GM23248 (cell line): ENCODE results near the gene TIGD1. TPM values are rescaled to one million over a fixed set of nuclear protein-coding genes. Genes with fewer than 3 reads are reported as not detected.
"Not testable (repeated sequence)": the region's sequence is repeated elsewhere in the genome, so short reads cannot be mapped to it uniquely, and the experiment has no call there.

ENCODE experiments used
- DNase-seq: peaks from one replicate; pipeline ENCODE4 v3.0.0-alpha.2; 2015
- H2AFZ ChIP-seq: fragments of 200-600 bp; sonication (generic); 2 replicates; pipeline ENCODE4 v1.6.1; 2016; ENCODE audit warnings: antibody characterized with exemption
- H3F3A ChIP-seq: fragments of 200-600 bp; sonication (generic); 2 replicates; pipeline ENCODE4 v1.6.1; 2016; ENCODE audit warnings: mild to moderate bottlenecking, antibody characterized with exemption, mixed run types; ENCODE audit not compliant: insufficient read depth
- H3K27ac ChIP-seq: fragments of 200-600 bp; sonication (generic); 2 replicates; pipeline ENCODE4 v1.5.1; 2016; ENCODE audit warnings: mild to moderate bottlenecking
- H3K27me3 ChIP-seq: fragments of 200-600 bp; sonication (generic); replicated peaks from 2 replicates; pipeline ENCODE4 v1.6.1; 2016; ENCODE audit warnings: mild to moderate bottlenecking; ENCODE audit not compliant: insufficient read depth
- H3K36me3 ChIP-seq: fragments of 200-600 bp; sonication (generic); 2 replicates; pipeline ENCODE4 v1.6.1; 2016; ENCODE audit warnings: low read depth, mild to moderate bottlenecking
- H3K4me1 ChIP-seq: fragments of 200-600 bp; sonication (generic); 2 replicates; pipeline ENCODE4 v1.6.1; 2016; ENCODE audit warnings: mild to moderate bottlenecking; ENCODE audit not compliant: insufficient read depth
- H3K4me2 ChIP-seq: fragments of 200-600 bp; sonication (generic); one replicate; pipeline ENCODE4 v1.6.1; 2016; ENCODE audit warnings: mild to moderate bottlenecking; ENCODE audit not compliant: unreplicated experiment
- H3K4me3 ChIP-seq: fragments of 200-600 bp; sonication (generic); 2 replicates; pipeline ENCODE4 v1.5.1; 2016; ENCODE audit warnings: mild to moderate bottlenecking
- H3K79me2 ChIP-seq: fragments of 200-600 bp; sonication (generic); 2 replicates; pipeline ENCODE4 v1.6.1; 2016; ENCODE audit warnings: mild to moderate bottlenecking; ENCODE audit not compliant: insufficient read depth
- H3K9ac ChIP-seq: fragments of 200-600 bp; sonication (generic); 2 replicates; pipeline ENCODE4 v1.6.1; 2016; ENCODE audit warnings: mild to moderate bottlenecking
- H3K9me2 ChIP-seq: fragments of 200-600 bp; sonication (generic); 2 replicates; pipeline ENCODE4 v1.6.1; 2016; ENCODE audit warnings: mixed run types, mild to moderate bottlenecking, moderate library complexity; ENCODE audit not compliant: insufficient read depth
- H3K9me3 ChIP-seq: fragments of 200-600 bp; sonication (generic); one replicate; pipeline ENCODE4 v1.6.1; 2017; ENCODE audit warnings: low read depth
- H4K20me1 ChIP-seq: fragments of 200-600 bp; sonication (generic); 2 replicates; pipeline ENCODE4 v1.6.0; 2016; ENCODE audit not compliant: insufficient read depth
- EZH2 ChIP-seq: fragments of 200-600 bp; sonication (generic); IDR thresholded peaks from 2 replicates; pipeline ENCODE4 v1.6.1; 2018; ENCODE audit warnings: antibody characterized with exemption, mild to moderate bottlenecking; ENCODE audit not compliant: insufficient read depth, poor library complexity, severe bottlenecking
- EZH2phosphoT487 ChIP-seq: fragments of 200-600 bp; sonication (generic); IDR thresholded peaks from 2 replicates; pipeline ENCODE4 v1.6.1; 2018; ENCODE audit warnings: antibody characterized with exemption, moderate library complexity, mild to moderate bottlenecking, low read depth; ENCODE audit not compliant: insufficient read depth
- WGBS, 2 experiments: methylation state at CpG; one replicate each; pipeline ENCODE4 v1.1.6; 2015 to 2017; ENCODE audit warnings: low lambda C conversion rate in 2 of 2, low coverage in 1 of 2; ENCODE audit errors: missing lambda C conversion rate in 2 of 2; 5-methylcytosine and 5-hydroxymethylcytosine counted together
- in situ Hi-C: fragments of 300-500 bp; cut with MboI; formaldehyde crosslinking; loops from 2 replicates; pipeline ENCODE4 v1.15.0; 2020
- polyA plus RNA-seq: library from polyadenylated mRNA; unstranded; fragments of >200 nt; fragmentation: Nextera tagmentation; extraction: Ambion mirVana; gene quantifications from 2 replicates; pipeline ENCODE4 v1.2.1, GENCODE V29; 2016
- total RNA-seq: library from RNA; depleted of rRNA; stranded (reverse); fragments of >200 nt; shearing (Covaris generic); gene quantifications from 2 replicates; pipeline ENCODE4 v1.2.3, GENCODE V29; 2014

The TIGD1 gene
- total and polyA plus RNA-seq, 2 experiments from 2014 or later = 3.6 to 4.3 TPM

DNA sequence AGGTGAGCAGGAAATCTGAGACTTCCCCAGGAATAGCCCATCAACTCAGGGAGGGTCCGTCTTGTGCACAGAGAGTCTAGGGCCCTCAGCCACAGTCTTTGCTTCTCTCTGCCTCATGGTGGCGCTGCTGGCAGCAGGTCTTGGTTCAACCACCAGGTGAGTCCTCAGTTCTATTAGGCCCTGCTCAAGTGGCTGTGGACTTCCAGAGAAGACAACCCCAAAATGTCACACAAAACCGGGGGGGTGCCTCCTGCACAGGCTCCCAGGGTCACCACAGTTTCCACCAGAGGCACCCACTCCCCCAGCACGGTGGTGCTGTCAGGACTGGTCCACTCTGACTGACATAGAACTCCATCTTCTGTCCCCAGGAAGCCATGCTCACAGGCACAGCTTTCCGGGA, 13.3 kb downstream of the TIGD1 start:
- H3K79me2 ChIP-seq = no peaks in the 10 kb centered on the region
- no peaks in the 10 kb centered on the region for H3F3A ChIP-seq
- no peaks in the 10 kb centered on the region for H3K4me1 ChIP-seq
- no peak overlapping the region for H2AFZ ChIP-seq
- H3K27ac ChIP-seq = no peak overlapping the region
- no peak for DNase-seq
- no peaks in the 10 kb centered on the region for H3K9me3 ChIP-seq
- no peak overlapping the region for H3K4me2 ChIP-seq
- no peaks in the 10 kb centered on the region for H4K20me1 ChIP-seq
- no peaks in the 10 kb centered on the region for H3K36me3 ChIP-seq
- no peaks in the 10 kb centered on the region for H3K9me2 ChIP-seq
- H3K4me3 ChIP-seq = no peak overlapping the region
- H3K9ac ChIP-seq = no peak overlapping the region
- in situ Hi-C loops = loop anchor here (25.0 kb wide), 1 partner anchor 625 kb away; no protein-coding TSS in a partner anchor
- TF ChIP-seq EZH2 (no peak), EZH2phosphoT487 (no peak)
- WGBS, 2 experiments = 36 to 44% methylated on average over 5 of the region's 5 CpGs
- H3K27me3 ChIP-seq = no peaks in the 10 kb centered on the region

DNA sequence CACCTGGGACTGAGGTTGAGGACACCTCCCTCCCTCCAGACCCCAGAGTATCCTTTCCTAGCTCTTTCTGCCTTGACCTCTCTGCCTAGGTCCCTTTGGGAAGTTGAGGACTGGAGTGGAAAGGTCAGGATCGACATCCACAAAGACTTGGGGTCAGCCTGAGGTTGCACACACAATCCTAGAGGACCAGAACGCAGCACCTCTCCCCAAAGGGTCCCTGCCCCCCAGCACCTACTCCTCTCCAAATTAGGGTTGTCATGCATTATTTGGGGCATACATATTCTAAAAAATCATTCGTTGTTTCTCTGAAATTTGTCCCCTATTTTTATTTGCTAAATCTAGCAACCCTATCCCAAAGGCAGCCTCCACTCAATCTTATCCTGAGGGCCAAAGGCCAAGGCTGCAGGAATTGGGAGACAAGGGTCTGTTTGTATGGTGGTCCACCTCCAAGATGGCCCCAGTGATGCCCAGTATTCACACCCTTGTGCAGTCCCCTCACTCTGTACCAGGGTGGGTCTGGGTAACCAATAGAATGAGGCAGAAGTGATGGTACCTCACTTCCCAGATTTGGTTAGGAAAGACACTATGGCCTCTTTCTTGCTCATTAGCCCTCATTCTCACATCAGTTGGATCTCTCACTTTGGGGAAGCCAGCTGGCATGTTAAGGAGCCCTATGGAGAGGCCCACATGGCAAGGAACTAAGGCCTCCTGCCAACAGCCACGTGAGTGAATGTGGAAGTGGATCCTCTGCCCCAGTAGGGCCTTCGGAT, 14.4 kb downstream of the TIGD1 start:
- in situ Hi-C loops = loop anchor here (25.0 kb wide), 1 partner anchor 624 kb away; no protein-coding TSS in a partner anchor
- no peak overlapping the region for H3K4me3 ChIP-seq
- no peaks in the 10 kb centered on the region for H3K9me2 ChIP-seq
- no peaks in the 10 kb centered on the region for H4K20me1 ChIP-seq
- H3F3A ChIP-seq = no peaks in the 10 kb centered on the region
- no peak overlapping the region for H3K4me2 ChIP-seq
- no peaks in the 10 kb centered on the region for H3K9me3 ChIP-seq
- no peaks in the 10 kb centered on the region for H3K27me3 ChIP-seq
- no peak overlapping the region for H3K27ac ChIP-seq
- 42 to 51% methylated on average over 5 of the region's 5 CpGs for WGBS, 2 experiments
- no peak overlapping the region for H2AFZ ChIP-seq
- H3K4me1 ChIP-seq = no peaks in the 10 kb centered on the region
- no peaks in the 10 kb centered on the region for H3K36me3 ChIP-seq
- no peaks in the 10 kb centered on the region for H3K79me2 ChIP-seq
- no peak for DNase-seq
- no peak for TF ChIP-seq EZH2phosphoT487
- no peak for TF ChIP-seq EZH2
- H3K9ac ChIP-seq = no peak overlapping the region

DNA sequence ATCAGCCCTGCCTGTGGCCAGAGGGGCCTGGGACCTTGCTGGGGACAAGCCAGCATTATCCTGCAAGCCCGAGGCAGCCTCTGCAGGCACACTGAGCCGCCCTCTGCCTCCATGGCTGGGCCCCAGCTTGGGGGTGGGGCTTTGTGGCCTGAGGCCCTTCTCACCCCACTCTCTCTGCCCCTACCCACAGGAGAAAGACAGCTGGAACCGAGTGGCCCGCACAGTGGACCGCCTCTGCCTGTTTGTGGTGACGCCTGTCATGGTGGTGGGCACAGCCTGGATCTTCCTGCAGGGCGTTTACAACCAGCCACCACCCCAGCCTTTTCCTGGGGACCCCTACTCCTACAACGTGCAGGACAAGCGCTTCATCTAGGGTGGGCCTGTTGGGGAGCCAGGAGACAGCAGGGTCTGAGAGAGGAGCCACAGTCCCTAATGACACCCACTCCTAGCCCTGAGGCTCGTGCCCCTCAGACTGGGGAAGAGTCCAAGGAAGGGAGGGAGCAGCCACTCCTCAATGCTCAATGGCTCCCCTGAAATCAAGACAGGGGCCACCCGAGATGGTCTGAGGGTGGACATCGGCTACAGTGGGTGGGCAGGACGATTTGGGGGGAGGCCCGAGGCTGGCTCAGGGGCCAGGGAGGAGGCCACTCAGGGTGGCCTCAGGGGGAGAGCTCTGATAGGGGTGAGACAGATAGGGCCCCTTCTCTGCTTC, 15.3 kb downstream of the TIGD1 start:
- 35 to 46% methylated on average over 14 of the region's 14 CpGs for WGBS, 2 experiments

DNA sequence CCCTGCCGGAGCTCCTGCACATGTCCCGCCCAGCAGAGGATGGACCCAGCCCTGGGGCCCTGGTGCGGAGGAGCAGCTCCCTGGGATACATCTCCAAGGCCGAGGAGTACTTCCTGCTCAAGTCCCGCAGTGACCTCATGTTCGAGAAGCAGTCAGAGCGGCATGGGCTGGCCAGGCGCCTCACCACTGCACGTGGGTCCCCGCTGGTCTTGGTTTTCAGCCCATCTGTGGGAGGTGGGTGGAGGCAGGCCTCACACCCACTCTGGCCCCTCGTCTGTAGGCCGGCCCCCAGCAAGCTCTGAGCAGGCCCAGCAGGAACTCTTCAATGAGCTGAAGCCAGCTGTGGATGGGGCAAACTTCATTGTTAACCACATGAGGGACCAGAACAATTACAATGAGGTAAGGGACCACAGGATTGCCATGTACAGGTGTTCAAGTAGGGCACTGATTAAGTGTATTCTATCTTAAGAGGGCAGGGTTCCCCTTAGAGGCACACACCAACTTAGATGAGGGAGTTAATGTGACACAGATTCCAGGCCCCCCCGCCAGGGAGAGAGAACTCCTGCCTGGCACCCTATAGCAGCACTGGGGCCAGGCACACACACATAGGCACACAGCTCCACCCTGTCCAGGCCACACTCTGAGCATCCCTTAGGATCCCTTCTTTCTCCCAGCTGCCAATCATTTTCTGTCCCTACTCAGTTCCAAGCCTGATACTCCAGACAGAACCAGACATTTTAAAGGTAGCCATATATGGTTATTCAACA, 16.2 kb downstream of the TIGD1 start:
- TF ChIP-seq EZH2 (no peak), EZH2phosphoT487 (no peak)
- in situ Hi-C loops = loop anchor here (25.0 kb wide), 1 partner anchor 622 kb away; no protein-coding TSS in a partner anchor
- no peaks in the 10 kb centered on the region for H3K79me2 ChIP-seq
- no peak overlapping the region for H3K4me3 ChIP-seq
- H3K27ac ChIP-seq = no peak overlapping the region
- H3K9ac ChIP-seq = no peak overlapping the region
- no peaks in the 10 kb centered on the region for H3K9me2 ChIP-seq
- WGBS, 2 experiments = 12 to 13% methylated on average over 13 of the region's 13 CpGs
- no peaks in the 10 kb centered on the region for H3K9me3 ChIP-seq
- H3F3A ChIP-seq = no peaks in the 10 kb centered on the region
- H3K36me3 ChIP-seq = no peaks in the 10 kb centered on the region
- no peaks in the 10 kb centered on the region for H4K20me1 ChIP-seq
- H3K4me2 ChIP-seq = no peak overlapping the region
- H3K27me3 ChIP-seq = no peaks in the 10 kb centered on the region
- DNase-seq = peak; percentile 69
- peak overlapping the region; percentile 30; the same call in 1 of the 2 replicates for H2AFZ ChIP-seq
- H3K4me1 ChIP-seq = no peaks in the 10 kb centered on the region

More for the DNA sequence above, 15.3 kb downstream of the TIGD1 start:
- Histone ChIP-seq H3K9me3 (no peaks in the 10 kb centered on the region), H3K27me3 (no peaks in the 10 kb centered on the region), H3K4me3 (no peak overlapping the region), H2AFZ (no peak overlapping the region), H3K4me2 (no peak overlapping the region), H3K9ac (no peak overlapping the region), H3K36me3 (no peaks in the 10 kb centered on the region), H3K9me2 (no peaks in the 10 kb centered on the region), H3K79me2 (no peaks in the 10 kb centered on the region), H3F3A (no peaks in the 10 kb centered on the region), H4K20me1 (no peaks in the 10 kb centered on the region), H3K27ac (no peak overlapping the region), H3K4me1 (no peaks in the 10 kb centered on the region)
- in situ Hi-C loops = loop anchor here (25.0 kb wide), 1 partner anchor 623 kb away; no protein-coding TSS in a partner anchor
- TF ChIP-seq EZH2phosphoT487 (no peak), EZH2 (no peak)
- no peak for DNase-seq

DNA sequence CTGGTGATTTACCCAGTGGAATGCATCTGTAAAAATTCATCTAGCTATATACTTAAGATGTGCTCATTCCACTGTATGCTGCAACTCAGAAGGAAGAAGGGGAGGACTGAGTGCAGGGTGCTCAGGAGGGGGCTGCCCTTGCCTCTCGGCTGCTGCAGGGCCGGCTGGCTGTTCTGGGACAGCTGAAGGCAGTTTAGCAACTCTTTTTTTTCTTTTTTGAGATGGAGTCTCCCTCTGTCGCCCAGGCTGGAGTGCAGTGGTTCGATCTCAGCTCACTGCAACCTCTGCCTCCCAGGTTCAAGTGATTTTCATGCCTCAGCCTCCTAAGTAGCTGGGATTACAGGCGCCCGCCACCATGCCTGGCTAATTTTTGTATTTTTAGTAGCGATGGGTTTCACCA, 17.5 kb downstream of the TIGD1 start:
- H4K20me1 ChIP-seq, H3K79me2 ChIP-seq, H3K4me3 ChIP-seq, H3F3A ChIP-seq, H3K9me3 ChIP-seq, H3K27ac ChIP-seq, H3K36me3 ChIP-seq, H3K9me2 ChIP-seq, DNase-seq, H2AFZ ChIP-seq, H3K4me2 ChIP-seq, H3K4me1 ChIP-seq, H3K9ac ChIP-seq, H3K27me3 ChIP-seq: not testable (repeated sequence)
- in situ Hi-C loops = loop anchor here (25.0 kb wide), 1 partner anchor 621 kb away; no protein-coding TSS in a partner anchor
- WGBS, 2 experiments = 57% methylated on average over 7 of the region's 7 CpGs
